GM19239 (cell line): ENCODE data around the gene FAM187B.
"Not testable (repeated sequence)": the region's sequence is repeated elsewhere in the genome, so short reads cannot be mapped to it uniquely, and the experiment has no call there.

Experiments
- DNase-seq: peaks from one replicate; pipeline ENCODE4 v3.0.0; 2011; ENCODE audit warnings: low spot score; ENCODE audit not compliant: insufficient read length
- FAIRE-seq: peaks from 2 replicates; lab custom pipeline; 2011; peaks lifted over from hg19 to GRCh38; lab: Jason Lieb, UNC

The FAM187B gene

DNA sequence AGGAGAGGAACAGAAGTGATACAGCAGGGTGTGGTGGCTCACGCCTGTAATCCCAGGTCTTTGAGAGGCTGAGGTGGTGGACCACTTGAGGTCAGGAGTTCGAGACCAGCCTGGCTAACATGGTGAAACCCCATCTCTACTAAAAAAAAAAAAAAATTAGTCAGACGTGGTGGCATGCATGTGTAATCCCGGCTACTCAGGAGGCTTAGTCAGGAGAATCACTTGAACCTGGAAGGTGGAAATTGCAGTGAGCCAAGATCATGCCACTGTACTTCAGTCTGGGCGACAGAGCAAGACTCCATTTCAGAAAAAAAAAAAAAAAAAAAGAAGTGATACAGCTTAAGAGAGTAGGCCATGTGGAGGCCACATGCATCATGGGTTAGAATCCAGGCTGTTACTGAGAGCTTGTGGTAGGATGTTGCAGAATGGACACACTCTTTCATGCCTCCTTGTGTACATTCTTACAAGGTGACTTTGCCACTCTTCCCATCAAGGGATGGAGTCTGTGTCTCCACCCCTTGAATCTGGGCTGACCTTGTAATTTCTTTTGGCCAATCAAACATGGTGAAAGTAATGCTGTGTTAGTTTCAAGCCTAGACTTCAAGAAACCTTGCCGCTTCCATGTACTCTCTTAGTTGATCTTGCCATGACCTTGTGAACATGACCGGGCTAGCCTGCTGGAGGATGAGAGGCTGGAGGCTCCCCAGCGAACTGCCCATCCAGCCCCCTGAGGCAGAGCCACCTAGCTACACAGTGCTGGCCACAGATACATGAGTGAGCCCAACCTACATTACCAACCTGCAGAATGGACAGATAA, 12.3 kb downstream of the FAM187B start:
- no peak for FAIRE-seq

DNA sequence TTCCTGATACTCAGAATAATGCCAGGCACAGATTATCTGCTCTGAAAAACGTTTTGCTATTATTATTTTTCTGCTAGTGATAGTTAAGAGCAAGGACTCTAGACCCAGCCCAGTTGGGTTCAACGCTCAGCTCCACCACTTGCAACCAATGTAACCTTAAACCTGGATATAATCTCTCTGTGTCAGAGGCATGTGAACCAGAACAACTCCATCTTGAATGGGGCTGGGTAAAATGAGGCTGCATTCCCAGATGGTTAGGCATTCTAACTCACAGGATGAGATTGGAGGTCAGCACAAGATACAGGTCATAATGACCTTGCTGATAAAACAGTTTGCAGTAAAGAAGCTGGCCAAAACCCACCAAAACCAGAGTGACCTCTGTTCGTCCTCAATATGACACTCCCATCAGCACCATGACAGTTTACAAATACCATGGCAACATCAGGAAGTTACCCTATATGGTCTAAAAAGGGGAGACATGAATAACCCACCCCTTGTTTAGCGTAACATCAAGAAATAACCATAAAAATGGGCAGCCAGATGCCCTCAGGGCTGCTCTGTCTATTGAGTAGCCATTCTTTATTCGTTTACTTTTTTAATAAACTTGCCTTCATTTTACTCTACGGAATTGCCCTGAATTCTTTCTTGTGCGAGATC, 13.6 kb downstream of the FAM187B start:
- DNase-seq = no peak
- FAIRE-seq = no peak

More for the DNA sequence above, 12.3 kb downstream of the FAM187B start:
- DNase-seq = no peak

DNA sequence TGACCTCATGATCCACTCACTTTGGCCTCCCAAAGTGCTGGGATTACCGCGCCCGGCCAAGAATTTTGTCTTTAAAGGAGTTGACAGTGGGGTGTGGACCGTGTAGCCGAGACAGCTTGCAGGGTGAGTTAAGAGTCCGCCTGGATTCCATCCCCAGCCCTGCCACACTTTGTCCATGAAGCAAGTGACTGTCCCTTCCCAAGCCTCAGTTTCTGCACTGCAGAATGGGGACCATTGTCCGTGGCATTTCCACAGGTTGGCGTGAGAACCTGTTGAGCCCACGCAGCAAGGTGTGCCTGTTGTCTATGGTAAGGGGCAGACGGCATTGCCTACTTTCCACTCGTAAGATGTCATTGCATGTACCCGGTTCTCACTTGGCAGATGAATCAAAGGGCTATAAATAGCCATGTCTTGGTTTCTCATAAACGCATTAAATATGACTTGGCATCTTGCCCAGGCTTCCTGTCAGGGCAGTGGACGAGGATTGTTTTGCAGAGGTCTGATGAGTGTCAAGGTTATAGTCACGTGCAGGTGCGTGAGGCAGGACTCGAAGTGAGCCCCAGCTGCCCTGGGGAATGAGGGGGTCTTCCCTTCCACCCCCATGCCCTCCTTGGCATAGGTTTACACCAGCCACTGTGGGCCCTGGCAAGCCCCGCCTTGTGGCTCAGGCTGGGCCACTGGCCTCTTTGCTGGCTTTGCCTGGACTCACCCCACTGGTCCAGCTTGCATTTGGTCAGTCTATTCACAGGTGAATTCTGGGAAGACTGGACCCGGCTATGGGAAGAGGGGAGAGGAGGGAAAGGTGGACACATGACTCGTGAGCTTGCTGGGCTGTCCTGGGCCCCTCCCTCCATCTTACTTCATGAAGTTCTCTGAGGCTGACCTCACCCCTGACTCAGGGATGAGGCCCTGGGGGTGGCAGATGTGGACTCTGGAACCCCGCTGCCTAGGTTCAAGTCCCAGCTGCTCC, 14.6 kb downstream of the FAM187B start:
- DNase-seq (peak; percentile 34), FAIRE-seq (peak; percentile 89)

DNA sequence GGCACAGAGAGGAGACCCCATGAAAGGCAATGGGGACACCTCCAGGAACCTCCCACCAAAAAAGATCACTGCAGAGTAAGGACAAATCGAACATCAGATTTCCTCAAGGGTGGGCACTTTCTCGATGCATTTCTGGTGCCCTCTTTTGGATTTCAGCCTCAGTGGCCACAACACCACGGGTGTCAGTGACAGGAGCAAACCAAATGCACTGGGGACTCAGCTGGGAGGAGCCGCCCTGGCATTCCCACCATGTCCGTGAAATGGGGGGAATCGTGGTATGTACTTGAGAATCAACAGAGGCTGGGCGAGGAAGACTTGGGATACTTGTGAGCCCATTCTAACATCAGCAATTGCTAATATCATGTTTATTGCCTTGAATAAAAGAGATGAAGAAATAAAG, 16.3 kb downstream of the FAM187B start:
- FAIRE-seq (peak; percentile 69), DNase-seq (no peak)

DNA sequence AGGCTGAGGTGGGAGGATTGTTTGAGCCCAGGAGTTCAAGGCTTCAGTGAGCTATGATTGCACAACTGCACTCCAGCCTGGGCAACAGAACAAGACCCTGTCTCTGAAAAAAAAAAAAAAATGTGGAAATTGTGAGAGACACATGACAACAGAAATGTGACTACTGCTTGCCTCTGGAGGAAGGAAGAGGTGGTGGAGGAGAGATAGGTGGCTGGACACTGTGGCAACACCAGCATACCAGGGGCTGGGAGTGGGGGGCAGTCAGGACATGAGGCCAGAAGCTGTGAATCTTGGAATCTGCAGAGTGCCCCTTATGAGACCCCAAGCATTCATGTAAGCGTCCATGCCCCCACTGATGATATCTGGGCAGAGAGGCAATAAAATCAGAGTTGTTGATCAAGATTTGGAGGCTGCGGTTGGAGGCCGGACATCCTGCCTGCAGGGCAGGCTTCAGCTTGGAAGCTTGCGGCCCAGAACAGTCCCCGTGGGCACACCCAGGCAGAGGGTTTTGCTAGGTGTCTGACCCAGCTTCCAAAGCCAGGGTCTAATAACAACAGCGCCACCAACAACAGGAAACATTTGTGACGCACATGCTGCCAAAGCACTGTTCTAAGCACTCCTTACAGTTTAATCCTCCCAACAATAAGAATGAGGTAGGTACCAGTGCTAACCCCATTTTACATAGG, 16.9 kb downstream of the FAM187B start:
- FAIRE-seq (no peak), DNase-seq (no peak)

DNA sequence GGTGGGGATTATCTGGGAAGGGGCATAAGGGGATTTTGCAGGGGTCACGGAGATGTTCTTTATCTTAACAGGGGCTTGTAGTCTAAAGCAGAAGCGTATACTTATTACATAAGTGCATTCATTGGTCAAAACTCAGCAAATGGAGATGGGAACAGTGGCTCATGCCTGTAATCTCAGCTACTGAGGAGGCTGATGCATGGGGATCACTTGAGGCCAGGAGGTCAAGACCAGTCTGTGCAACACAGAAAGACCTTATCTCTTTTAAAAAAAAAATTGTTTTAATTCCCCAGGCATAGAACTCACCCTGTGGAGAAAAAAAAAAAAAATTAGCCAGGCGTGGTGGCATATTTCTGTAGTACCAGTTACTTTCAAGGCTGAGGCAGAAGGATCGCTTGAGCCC, 18.9 kb downstream of the FAM187B start:
- FAIRE-seq (no peak), DNase-seq (no peak)

DNA sequence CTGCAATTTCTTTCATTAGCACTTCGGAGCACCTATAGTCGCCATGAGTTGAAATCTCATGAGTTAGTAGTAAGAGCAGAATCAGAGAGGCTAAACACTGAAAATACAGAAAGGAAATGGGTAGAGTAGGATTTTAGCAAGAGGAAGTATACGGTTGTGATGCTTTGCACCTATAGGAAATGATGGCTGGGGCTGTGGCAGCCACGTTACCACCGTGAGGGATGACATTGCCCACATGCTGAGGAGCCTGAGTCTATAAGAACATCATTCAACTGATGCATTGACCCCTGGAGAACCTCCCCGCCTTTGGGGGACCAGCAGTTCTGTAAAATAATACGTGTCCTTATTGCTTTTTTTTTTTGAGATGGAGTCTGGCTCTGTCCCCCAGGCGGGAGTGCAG, 20.4 kb downstream of the FAM187B start:
- DNase-seq = no peak
- no peak for FAIRE-seq

DNA sequence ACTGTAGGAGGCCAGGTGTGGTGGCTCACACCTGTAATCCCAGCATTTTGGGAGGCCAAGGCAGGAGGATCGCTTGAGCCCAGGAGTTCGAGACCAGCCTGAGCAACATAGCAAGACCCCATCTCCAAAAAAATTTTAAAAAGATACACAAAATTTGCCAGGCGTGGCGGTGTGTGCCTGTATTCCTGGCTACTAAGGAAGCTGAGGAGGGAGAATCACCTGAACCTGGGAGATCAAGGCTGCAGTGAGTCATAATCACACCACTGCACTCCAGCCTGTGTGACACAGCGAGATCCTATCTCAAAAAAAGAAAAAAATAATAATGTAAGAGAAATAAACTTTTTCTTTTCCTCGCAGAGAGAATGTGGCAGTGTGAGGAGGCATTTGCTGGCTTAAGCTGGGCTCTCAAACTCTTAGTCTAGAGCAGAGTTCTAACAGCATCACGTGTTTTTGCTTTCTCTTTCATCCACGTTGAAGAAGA, 21.1 kb downstream of the FAM187B start:
- FAIRE-seq (no peak), DNase-seq (no peak)

DNA sequence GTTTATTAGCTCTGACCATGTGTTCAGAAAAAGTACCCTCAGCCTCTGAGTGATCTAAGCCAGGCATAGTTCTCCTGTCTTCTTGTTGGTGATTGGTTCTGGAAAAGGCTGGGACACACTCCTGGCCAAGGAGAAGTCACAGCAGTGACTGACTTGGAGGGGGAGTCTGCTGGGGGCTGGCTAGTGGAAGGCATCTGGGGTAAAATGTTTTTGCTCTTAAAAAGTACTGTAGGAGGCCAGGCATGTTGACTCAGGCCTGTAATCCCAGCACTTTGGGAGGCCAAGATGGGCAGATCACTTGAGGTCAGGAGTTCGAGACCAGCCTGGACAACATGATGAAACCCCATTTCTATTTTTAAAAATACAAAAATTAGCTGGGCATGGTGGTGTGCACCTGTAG, 21.7 kb downstream of the FAM187B start:
- FAIRE-seq (no peak), DNase-seq (no peak)

DNA sequence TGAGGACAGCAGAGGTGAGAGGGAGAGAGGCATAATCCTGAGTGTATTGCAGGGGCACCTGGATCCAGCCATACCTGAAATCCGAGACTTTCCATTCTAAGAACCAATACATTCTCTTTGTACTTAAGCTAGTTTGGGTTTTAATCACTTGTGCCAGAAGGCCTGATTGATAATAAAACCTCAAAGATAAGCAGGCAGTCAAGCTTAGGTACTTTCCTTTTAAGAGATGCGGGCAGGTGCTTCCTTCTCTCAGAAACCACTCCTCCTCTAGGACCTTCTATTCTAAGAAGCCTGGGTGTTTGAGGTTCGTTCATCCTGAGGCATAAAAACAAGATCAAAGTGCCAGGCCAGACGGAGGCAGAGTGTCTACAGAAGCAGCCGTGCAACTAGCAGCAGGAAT, 22.2 kb downstream of the FAM187B start:
- DNase-seq (no peak), FAIRE-seq (peak; percentile 90)

DNA sequence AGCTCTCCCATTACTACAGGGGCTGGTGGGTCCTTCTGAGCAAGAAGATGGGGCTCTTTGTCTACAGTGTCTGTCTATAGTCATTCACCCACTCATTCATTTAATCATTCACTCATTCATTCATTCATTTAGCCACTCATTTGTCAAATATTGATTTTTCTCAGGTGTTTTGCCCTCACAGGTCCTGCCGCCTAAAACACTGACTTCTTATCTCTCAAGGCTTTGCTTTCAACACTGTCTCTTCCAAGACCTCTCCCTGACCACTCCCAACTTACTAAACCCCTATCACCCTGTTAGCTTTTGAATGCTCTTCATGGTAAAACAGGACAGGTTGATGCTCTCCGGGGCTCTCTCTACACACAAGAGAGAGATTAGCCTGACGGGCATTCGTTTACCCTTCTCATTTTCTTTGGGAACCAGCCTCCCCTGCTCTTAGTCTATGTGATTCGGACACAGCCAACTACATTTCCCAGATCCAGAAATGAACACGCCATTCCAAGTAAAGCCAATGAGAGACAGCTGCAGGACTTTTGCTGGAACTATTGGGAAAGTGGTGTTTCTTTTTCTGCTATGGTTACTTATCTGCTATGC, 22.7 kb downstream of the FAM187B start:
- FAIRE-seq = peak; percentile 48

DNA sequence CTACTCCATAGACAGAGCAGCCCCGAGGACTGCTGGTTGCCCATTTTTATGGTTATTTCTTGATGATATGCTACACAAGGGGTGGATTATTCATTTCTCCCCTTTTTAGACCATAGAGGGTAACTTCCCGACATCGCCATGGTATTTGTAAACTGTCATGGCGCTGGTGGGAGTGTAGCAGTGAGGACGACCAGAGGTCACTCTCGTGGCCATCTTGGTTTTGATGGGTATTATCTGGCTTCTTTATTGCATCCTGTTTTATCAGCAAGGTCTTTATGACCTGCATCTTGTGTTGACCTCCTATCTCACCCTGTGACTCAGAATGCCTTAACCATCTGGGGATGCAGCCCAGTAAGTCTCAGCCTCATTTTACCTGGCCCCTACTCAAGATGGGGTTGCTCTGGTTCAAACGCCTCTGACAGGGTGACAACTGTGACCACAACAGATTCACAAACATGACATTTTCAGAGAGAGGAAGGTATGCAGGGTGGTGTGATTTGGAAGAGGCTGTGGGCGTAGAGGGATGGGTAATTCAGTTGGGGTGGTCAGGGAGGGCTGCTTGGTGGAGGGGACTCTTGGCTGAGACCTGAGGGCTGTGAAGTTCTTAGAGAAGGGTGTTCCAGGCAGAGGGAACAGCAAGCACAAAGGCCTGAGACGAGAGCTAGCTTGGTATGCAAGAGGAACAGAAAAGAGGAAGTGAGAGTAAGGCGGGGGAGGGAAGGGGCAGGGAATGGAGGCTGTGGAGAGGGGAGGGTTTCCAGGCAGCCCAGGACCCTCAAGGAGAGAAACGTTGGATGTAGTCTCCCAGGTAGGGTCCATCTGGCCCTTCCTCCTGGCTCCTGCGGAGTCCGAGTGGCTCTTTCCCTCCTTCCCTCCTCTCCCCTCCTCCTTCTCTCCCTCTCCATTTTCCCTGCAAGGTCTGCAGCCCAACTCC, 23.5 kb downstream of the FAM187B start:
- DNase-seq (peak; percentile 54), FAIRE-seq (peak; percentile 98)

More for the DNA sequence above, 22.7 kb downstream of the FAM187B start:
- DNase-seq = no peak

DNA sequence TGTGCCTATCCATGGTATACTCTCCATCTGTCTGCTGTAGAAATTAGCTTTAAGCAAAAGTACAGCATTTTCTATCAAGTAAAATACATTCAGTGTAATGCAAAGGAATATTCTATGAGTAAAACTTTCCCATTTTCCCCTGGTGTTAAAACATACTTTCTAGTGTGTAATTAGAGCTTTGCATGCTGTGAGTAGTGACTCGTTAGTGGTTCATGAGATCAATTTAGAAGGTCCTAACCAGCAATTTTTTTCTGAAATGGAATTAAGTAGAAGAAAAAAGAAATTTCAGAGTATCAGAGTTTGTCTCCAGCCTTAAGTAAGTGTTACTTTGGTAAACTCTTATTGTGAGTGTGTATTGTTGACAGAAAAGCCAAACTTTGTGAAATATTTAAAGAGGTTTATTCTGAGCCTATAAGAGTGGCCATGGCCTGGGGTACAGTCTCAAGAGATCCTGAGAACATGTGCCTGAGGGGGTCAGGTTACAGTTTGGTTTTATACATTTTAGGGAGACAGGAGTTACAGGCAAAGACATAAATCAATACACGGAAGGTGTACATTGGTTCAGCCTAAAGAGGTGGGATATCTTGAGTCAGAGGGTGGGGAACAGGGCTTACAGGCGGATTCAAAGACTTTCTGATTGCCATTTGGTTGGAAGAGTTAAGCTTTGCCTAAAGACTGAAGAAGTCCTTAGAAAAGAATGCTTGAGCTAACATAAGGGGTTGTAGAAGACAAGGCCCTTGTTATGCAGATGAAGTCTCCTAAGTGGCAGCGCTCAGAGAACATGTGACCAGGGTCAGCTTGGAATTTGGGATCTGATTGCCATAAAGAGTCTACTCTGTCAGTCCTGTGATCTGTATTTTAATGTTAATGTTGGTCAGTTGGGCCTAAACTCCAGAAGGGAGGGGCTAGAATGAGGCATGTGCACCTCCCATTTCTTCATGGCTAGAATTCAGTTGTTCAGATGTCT, 25.5 kb downstream of the FAM187B start:
- DNase-seq = no peak

DNA sequence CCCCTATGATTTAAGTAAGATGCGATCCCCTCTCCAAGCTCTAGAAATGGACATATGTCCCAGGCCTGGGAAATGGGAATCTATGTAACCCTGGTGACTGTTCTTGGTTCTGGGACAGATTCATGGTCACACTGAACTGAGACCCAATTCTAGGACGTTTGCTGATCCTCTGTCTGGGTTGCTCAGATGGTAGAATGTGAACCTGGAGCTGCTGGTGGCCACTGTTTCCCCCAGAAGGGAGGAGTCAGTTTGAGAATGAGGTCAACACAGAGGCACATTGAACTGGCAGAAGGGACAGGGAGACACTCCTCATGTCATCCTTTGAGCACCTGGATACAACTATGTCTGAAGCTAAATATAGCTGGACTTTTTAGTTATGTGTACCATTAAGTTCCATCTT, 29.1 kb downstream of the FAM187B start:
- DNase-seq (no peak), FAIRE-seq (no peak)

More for the DNA sequence above, 25.5 kb downstream of the FAM187B start:
- FAIRE-seq = no peak

DNA sequence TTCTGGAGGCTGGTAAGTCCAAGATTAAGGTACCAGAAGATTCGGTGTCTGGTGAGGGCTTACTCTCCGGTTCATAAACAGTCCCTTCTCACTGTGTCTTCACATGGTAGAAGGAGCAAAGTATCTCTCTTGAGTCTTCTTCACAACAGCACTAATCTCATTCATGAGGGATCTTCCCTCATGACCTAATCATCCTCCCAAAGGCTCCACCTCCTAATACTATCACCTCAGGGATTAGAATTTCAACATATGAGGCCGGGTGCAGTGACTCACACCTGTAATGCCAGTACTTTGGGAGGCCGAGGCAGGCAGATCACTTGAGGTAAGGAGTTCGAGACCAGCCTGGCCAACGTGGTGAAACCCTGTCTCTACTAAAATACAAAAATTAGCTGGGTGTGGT, 31.7 kb downstream of the FAM187B start:
- not testable (repeated sequence) for DNase-seq, FAIRE-seq

DNA sequence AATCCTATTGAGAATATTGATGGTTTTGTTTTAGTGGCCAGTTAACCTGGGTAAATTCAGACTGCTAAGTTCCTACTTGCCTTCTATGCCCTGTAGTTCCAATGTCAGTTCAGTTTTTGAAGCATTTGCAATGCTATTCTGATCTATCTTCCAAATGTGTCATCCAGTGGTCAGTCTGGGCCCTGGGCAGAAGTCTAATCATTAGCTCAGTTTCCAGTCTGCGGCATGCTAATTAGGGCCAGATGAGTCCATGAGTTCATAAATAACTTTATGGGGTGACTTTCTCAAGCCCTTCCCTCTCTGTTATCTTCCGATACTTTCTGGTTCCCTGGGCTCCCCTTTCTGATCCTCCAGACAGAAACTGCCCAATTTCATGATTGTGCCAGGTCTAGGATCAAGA, 32.7 kb downstream of the FAM187B start:
- DNase-seq = no peak
- peak; percentile 70 for FAIRE-seq
